Right hindlimb (tissue), 1 donor: ENCODE measurements around the gene BIK.
"Not testable (repeated sequence)": the region's sequence is repeated elsewhere in the genome, so short reads cannot be mapped to it uniquely, and the experiment has no call there.

Source experiments
- DNase-seq: peaks from one replicate; pipeline ENCODE4 v3.0.0-alpha.2; 2018

BIK gene

GRCh38 chr22:43110444-43110926, at the start of gene BIK:
Gene BIK, plus strand, starts transcription at chr22:43110750. Its CDS starts 13,273 bp downstream, at chr22:43124023.
- peak; percentile 45 for DNase-seq

- no peak for DNase-seq
These were observed 44.4 kb upstream of the BIK start for GRCh38 chr22:43066134-43066533.

- DNase-seq = no peak
These were observed 43.6 kb upstream of the BIK start for GRCh38 chr22:43066844-43067385.

GRCh38 chr22:43077121-43077877, 33.3 kb upstream of the BIK start:
- DNase-seq = no peak

- DNase-seq = no peak
These were observed 32.0 kb upstream of the BIK start for GRCh38 chr22:43078522-43078921.

GRCh38 chr22:43079742-43080141, 30.8 kb upstream of the BIK start:
- no peak for DNase-seq

- no peak for DNase-seq
These were observed 29.9 kb upstream of the BIK start for GRCh38 chr22:43080616-43081015.

- DNase-seq = no peak
These were observed 28.6 kb upstream of the BIK start for GRCh38 chr22:43081968-43082367.

GRCh38 chr22:43085658-43086606, 24.6 kb upstream of the BIK start:
- no peak for DNase-seq

- no peak for DNase-seq
These were observed 21.9 kb upstream of the BIK start for GRCh38 chr22:43088627-43088983.

GRCh38 chr22:43088984-43089717, 21.4 kb upstream of the BIK start, which contains the start of gene TTLL1:
Gene TTLL1, minus strand, starts transcription at chr22:43089391. Its CDS starts 13,805 bp downstream, at chr22:43075586.
- DNase-seq = peak; percentile 93

- peak; percentile 74 for DNase-seq
These were observed 20.3 kb upstream of the BIK start for GRCh38 chr22:43090130-43090789.

- DNase-seq = no peak
These were observed 18.5 kb upstream of the BIK start for GRCh38 chr22:43092085-43092484.

GRCh38 chr22:43094085-43094484, 16.5 kb upstream of the BIK start:
- no peak for DNase-seq

- no peak for DNase-seq
These were observed 16.0 kb upstream of the BIK start for GRCh38 chr22:43094551-43094950.

- DNase-seq = no peak
These were observed 14.1 kb upstream of the BIK start for GRCh38 chr22:43096420-43096819.

GRCh38 chr22:43098356-43098755, 12.2 kb upstream of the BIK start:
- DNase-seq = no peak

GRCh38 chr22:43099095-43099494, 11.5 kb upstream of the BIK start:
- DNase-seq = no peak

- no peak for DNase-seq
These were observed 10.3 kb upstream of the BIK start for GRCh38 chr22:43100225-43100624.

GRCh38 chr22:43101306-43101705, 9.2 kb upstream of the BIK start:
- no peak for DNase-seq

GRCh38 chr22:43104056-43104625, 6.4 kb upstream of the BIK start:
- DNase-seq = not testable (repeated sequence)

- DNase-seq = not testable (repeated sequence)
These were observed 5.6 kb upstream of the BIK start for GRCh38 chr22:43104950-43105349.
